ENCODE data around the gene TMEM72.

TMEM72 gene

DNA sequence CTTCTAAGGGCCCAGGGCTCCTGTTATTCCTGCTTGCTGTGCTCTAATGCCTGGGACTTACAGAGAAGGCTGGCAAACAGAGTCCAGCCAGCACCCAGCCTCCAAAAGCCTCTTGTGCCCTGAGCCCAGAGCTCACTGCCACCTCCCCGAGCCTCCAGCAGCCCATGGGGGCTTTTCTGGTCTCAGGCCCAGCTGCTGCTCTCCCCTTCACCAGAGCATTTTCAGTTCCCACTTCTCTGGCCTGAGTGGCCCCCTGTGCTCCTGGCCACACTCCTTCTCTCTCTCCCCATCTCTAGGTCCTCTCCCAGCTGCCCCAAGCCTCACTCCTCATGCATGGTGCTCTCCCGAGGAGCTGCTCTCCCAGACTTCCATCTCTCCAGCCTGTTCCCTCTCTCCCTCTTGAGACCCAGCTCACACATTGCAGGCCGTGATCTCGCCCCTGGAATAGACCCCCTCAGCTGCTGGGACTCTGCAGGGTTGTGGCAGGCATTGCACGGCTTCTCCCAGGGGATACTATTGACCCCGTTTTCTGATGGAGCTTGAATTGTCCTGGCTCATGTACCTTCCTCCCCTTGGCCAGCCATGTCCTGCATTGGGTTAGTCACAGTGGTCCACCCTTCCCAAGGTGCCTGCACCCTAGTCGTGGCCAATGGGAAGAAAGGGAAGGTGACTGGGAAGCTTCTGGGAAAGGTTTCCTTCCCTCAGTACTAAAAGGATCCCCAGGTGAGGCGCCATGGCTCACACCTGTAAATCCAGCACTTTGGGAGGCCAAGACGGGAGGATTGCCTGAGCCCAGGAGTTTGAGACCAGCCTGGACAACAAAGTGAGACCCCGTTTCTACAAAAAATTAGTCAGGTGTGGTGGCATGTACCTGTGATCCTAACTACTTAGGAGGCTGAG lies 39.4 kb downstream of the TMEM72 start:
- no CpG with 5 or more reads among the region's 10 CpGs for WGBS (ENCODE audit: extremely low coverage, insufficient coverage, insufficient read length)
- H2AK5ac ChIP-seq (ENCODE audit: low read length), result no peak overlapping the region
- no peaks in the 10 kb centered on the region for H3K36me3 ChIP-seq (ENCODE audit: control insufficient read depth in 1 of 2, insufficient read depth in 2 of 2, low read length in 2 of 2)
- H3K4ac ChIP-seq (ENCODE audit: low read depth, low read length), result no peak overlapping the region
- no peaks in the 10 kb centered on the region for H3K27me3 ChIP-seq (ENCODE audit: insufficient read depth, low read length)
- peak overlapping the region; percentile 63 for H2BK12ac ChIP-seq (ENCODE audit: low read length)
- H3K23ac ChIP-seq (ENCODE audit: low read length), result no peak overlapping the region
- peak overlapping the region; percentile 1 for H3K18ac ChIP-seq (ENCODE audit: low read length)
- H4K12ac ChIP-seq (ENCODE audit: low read depth, low read length), result no peak overlapping the region
- DNase-seq, result no peak
- H4K91ac ChIP-seq (ENCODE audit: low read depth, low read length), result peak overlapping the region; percentile 50
- peak overlapping the region; percentile 40 for H2BK120ac ChIP-seq (ENCODE audit: insufficient read depth, low read length, poor library complexity)
- no peaks in the 10 kb centered on the region for H3K79me2 ChIP-seq (ENCODE audit: control insufficient read depth, insufficient read depth, low read length, poor library complexity)
- no peak overlapping the region for H3K4me2 ChIP-seq (ENCODE audit: low read length)
- H2BK5ac ChIP-seq (ENCODE audit: low read depth, low read length, poor library complexity), result peak overlapping the region; percentile 7
- peak overlapping the region; percentile 22 for H3K14ac ChIP-seq (ENCODE audit: low read length)
- no peaks in the 10 kb centered on the region for H3K9me3 ChIP-seq (ENCODE audit: insufficient read depth, low read depth, low read length)
- H3K4me1 ChIP-seq (ENCODE audit: control insufficient read depth in 1 of 2, insufficient read depth in 2 of 2, low read length in 2 of 2), result peaks cover 18 to 34% of the 10 kb centered on the region in 2 experiments
- peaks cover 16% of the 10 kb centered on the region for H3K79me1 ChIP-seq (ENCODE audit: low read length)
- H3K27ac ChIP-seq (ENCODE audit: low read depth, low read length), result no peak overlapping the region
- H3K4me3 ChIP-seq (ENCODE audit: low read depth, low read length), result no peak overlapping the region
- H4K8ac ChIP-seq (ENCODE audit: low read depth, low read length), result no peak overlapping the region
- no peak overlapping the region for H3K9ac ChIP-seq (ENCODE audit: low read length)
- no peak overlapping the region for H2AFZ ChIP-seq (ENCODE audit: insufficient read depth, low read length, poor library complexity)

DNA sequence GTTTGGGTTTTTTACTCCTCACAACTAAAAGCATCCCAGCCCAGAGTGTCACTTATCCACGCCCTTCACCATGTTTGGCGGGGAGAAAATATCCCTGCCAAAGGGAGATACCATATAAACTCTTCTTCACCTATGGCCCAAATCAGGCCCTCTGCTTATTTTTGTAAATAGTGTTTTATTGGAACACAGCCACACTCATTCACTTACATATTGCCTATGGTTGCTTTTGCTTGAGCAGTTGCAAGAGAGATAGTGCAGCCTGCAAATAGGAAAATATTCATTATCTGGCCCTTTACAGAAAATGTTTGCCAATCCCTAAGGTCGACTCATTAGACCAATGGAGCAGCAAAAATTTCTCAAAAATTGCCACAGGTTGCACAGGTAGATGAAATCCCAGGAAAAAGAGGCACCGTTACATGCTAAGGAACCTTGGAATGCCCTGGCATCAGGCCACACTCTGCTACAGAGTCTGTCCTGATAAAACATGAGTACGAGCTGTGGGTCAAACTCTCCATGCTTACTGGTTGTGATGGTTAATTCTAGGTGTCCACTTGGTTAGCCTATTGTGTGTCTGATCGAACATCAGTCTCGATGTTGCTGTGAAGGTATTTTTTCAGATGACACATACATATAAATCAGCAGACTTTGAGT lies 40.6 kb downstream of the TMEM72 start:
- no peak overlapping the region for H3K23ac ChIP-seq (ENCODE audit: low read length)
- H3K9me3 ChIP-seq (ENCODE audit: insufficient read depth, low read depth, low read length), result no peaks in the 10 kb centered on the region
- H3K36me3 ChIP-seq (ENCODE audit: control insufficient read depth in 1 of 2, insufficient read depth in 2 of 2, low read length in 2 of 2), result peaks cover 0 to 3% of the 10 kb centered on the region in 2 experiments
- no peak overlapping the region for H3K27ac ChIP-seq (ENCODE audit: low read depth, low read length)
- H2AFZ ChIP-seq (ENCODE audit: insufficient read depth, low read length, poor library complexity), result no peak overlapping the region
- H3K18ac ChIP-seq (ENCODE audit: low read length), result peak overlapping the region; percentile 32
- H3K79me1 ChIP-seq (ENCODE audit: low read length), result peaks cover 16% of the 10 kb centered on the region
- no peak overlapping the region for H4K8ac ChIP-seq (ENCODE audit: low read depth, low read length)
- peak overlapping the region; percentile 36 for H4K91ac ChIP-seq (ENCODE audit: low read depth, low read length)
- no peaks in the 10 kb centered on the region for H3K27me3 ChIP-seq (ENCODE audit: insufficient read depth, low read length)
- no peak for DNase-seq
- no peaks in the 10 kb centered on the region for H3K79me2 ChIP-seq (ENCODE audit: control insufficient read depth, insufficient read depth, low read length, poor library complexity)
- H3K4ac ChIP-seq (ENCODE audit: low read depth, low read length), result no peak overlapping the region
- no peak overlapping the region for H2BK12ac ChIP-seq (ENCODE audit: low read length)
- no peak overlapping the region for H3K14ac ChIP-seq (ENCODE audit: low read length)
- no peak overlapping the region for H3K4me2 ChIP-seq (ENCODE audit: low read length)
- H2AK5ac ChIP-seq (ENCODE audit: low read length), result no peak overlapping the region
- H2BK5ac ChIP-seq (ENCODE audit: low read depth, low read length, poor library complexity), result no peak overlapping the region
- H4K12ac ChIP-seq (ENCODE audit: low read depth, low read length), result no peak overlapping the region
- H3K4me1 ChIP-seq (ENCODE audit: control insufficient read depth in 1 of 2, insufficient read depth in 2 of 2, low read length in 2 of 2), result peaks cover 16 to 37% of the 10 kb centered on the region in 2 experiments
- H3K4me3 ChIP-seq (ENCODE audit: low read depth, low read length), result no peak overlapping the region
- H2BK120ac ChIP-seq (ENCODE audit: insufficient read depth, low read length, poor library complexity), result no peak overlapping the region
- no peak overlapping the region for H3K9ac ChIP-seq (ENCODE audit: low read length)
- no CpG with 5 or more reads among the region's 7 CpGs for WGBS (ENCODE audit: extremely low coverage, insufficient coverage, insufficient read length)

DNA sequence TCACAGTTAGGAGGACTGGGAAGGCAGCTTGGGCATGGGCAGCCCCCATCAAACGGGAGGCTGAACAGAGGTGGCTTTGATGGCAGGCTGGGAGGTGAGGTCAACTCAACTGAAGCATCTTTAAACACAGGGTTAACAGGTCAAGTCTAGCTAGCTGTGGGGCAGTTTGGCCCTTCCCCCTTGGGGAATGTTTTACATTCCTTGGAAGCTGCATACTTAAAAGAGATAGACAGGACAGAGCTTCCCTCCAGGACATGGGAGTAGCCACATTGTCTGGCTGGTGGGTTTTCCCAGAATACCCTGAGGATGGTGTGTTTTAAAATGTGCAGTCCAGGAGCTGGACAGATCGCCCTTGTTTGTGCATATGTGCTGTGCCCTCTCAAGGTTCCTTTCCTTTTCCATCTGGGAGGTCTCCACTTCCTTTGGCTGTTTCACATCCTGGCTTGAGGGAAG lies 41.7 kb downstream of the TMEM72 start:
- Histone ChIP-seq H2BK120ac (ENCODE audit: insufficient read depth, low read length, poor library complexity) (no peak overlapping the region), H2BK12ac (ENCODE audit: low read length) (peak overlapping the region; percentile 15), H3K23ac (ENCODE audit: low read length) (no peak overlapping the region), H3K79me1 (ENCODE audit: low read length) (peaks cover 16% of the 10 kb centered on the region), H3K27ac (ENCODE audit: low read depth, low read length) (peak overlapping the region; percentile 95), H3K36me3 (ENCODE audit: control insufficient read depth in 1 of 2, insufficient read depth in 2 of 2, low read length in 2 of 2) (peaks cover 0 to 3% of the 10 kb centered on the region in 2 experiments), H4K91ac (ENCODE audit: low read depth, low read length) (peak overlapping the region; percentile 7), H3K9ac (ENCODE audit: low read length) (no peak overlapping the region), H3K27me3 (ENCODE audit: insufficient read depth, low read length) (no peaks in the 10 kb centered on the region), H3K4ac (ENCODE audit: low read depth, low read length) (no peak overlapping the region), H2BK5ac (ENCODE audit: low read depth, low read length, poor library complexity) (peak overlapping the region; percentile 61), H3K4me3 (ENCODE audit: low read depth, low read length) (no peak overlapping the region), H3K9me3 (ENCODE audit: insufficient read depth, low read depth, low read length) (no peaks in the 10 kb centered on the region), H3K14ac (ENCODE audit: low read length) (no peak overlapping the region), H2AFZ (ENCODE audit: insufficient read depth, low read length, poor library complexity) (no peak overlapping the region), H2AK5ac (ENCODE audit: low read length) (no peak overlapping the region), H4K12ac (ENCODE audit: low read depth, low read length) (no peak overlapping the region), H4K8ac (ENCODE audit: low read depth, low read length) (no peak overlapping the region), H3K4me1 (ENCODE audit: control insufficient read depth in 1 of 2, insufficient read depth in 2 of 2, low read length in 2 of 2) (peaks cover 13 to 34% of the 10 kb centered on the region in 2 experiments), H3K18ac (ENCODE audit: low read length) (no peak overlapping the region), H3K79me2 (ENCODE audit: control insufficient read depth, insufficient read depth, low read length, poor library complexity) (no peaks in the 10 kb centered on the region), H3K4me2 (ENCODE audit: low read length) (peak overlapping the region; percentile 41)
- peak; percentile 61 to 73 for DNase-seq
- no CpG with 5 or more reads among the region's 2 CpGs for WGBS (ENCODE audit: extremely low coverage, insufficient coverage, insufficient read length)

DNA sequence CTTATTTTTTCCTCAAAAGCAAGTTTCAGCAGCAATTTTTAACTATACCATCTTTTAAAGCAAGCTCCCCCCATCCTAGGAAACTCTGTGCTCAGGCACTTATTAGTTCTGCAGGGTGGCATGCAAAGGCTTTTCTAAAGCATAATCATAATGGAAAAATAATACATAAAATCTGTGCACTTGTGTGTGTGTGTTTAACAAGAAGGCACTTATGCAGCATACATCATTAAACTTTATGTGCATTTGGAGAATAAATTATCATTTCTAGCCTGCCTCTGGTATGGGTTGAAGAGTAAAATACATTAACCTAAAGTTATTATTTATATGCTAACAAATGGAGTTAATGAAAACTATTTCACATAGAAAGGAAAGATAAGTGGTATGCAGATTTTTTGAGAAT lies 42.9 kb downstream of the TMEM72 start:
- Histone ChIP-seq H2BK120ac (ENCODE audit: insufficient read depth, low read length, poor library complexity) (no peak overlapping the region), H3K9me3 (ENCODE audit: insufficient read depth, low read depth, low read length) (no peaks in the 10 kb centered on the region)

More for the DNA sequence above, 42.9 kb downstream of the TMEM72 start:
- Histone ChIP-seq H3K14ac (ENCODE audit: low read length) (no peak overlapping the region), H2AK5ac (ENCODE audit: low read length) (no peak overlapping the region), H3K4me3 (ENCODE audit: low read depth, low read length) (no peak overlapping the region), H3K4ac (ENCODE audit: low read depth, low read length) (no peak overlapping the region), H2BK12ac (ENCODE audit: low read length) (no peak overlapping the region), H3K18ac (ENCODE audit: low read length) (no peak overlapping the region), H2BK5ac (ENCODE audit: low read depth, low read length, poor library complexity) (no peak overlapping the region), H3K27ac (ENCODE audit: low read depth, low read length) (no peak overlapping the region), H3K4me1 (ENCODE audit: control insufficient read depth in 1 of 2, insufficient read depth in 2 of 2, low read length in 2 of 2) (peaks cover 10 to 38% of the 10 kb centered on the region in 2 experiments), H3K4me2 (ENCODE audit: low read length) (no peak overlapping the region), H2AFZ (ENCODE audit: insufficient read depth, low read length, poor library complexity) (no peak overlapping the region), H4K12ac (ENCODE audit: low read depth, low read length) (no peak overlapping the region), H3K9ac (ENCODE audit: low read length) (no peak overlapping the region), H4K8ac (ENCODE audit: low read depth, low read length) (no peak overlapping the region), H3K36me3 (ENCODE audit: control insufficient read depth in 1 of 2, insufficient read depth in 2 of 2, low read length in 2 of 2) (peaks cover 0 to 3% of the 10 kb centered on the region in 2 experiments), H3K79me1 (ENCODE audit: low read length) (peaks cover 16% of the 10 kb centered on the region), H4K91ac (ENCODE audit: low read depth, low read length) (no peak overlapping the region), H3K23ac (ENCODE audit: low read length) (no peak overlapping the region), H3K79me2 (ENCODE audit: control insufficient read depth, insufficient read depth, low read length, poor library complexity) (peaks cover 1% of the 10 kb centered on the region), H3K27me3 (ENCODE audit: insufficient read depth, low read length) (no peaks in the 10 kb centered on the region)
- no peak for DNase-seq

Data from trophoblast cell (in vitro differentiated cells and primary cell).